Activated naive CD4-positive, alpha-beta T cell treated with anti-CD3 and anti-CD28 coated beads for 36 hours (primary cell): ENCODE data around the gene KCNQ4. TPM values are rescaled to one million over a fixed set of nuclear protein-coding genes. Genes with fewer than 3 reads are reported as not detected.

ENCODE experiments used
- CTCF ChIA-PET: fragments of 350-600 bp; sonication (Branson Sonifier 250); formaldehyde crosslinking; loops from one replicate; lab custom pipeline; 2021; ENCODE audit warnings: antibody characterized with exemption; lab: Charles Lee
- DNase-seq: peaks from one replicate; pipeline ENCODE4 v3.0.0-alpha.2; 2020
- H3K27ac Mint-ChIP-seq: one replicate; pipeline ENCODE4 v1.8.0; 2021; ENCODE audit warnings: mild to moderate bottlenecking, mixed read lengths
- H3K27me3 Mint-ChIP-seq: one replicate; pipeline ENCODE4 v1.8.0; 2021; ENCODE audit warnings: low read depth, mixed read lengths
- H3K36me3 Mint-ChIP-seq: one replicate; pipeline ENCODE4 v1.8.0; 2021; ENCODE audit warnings: low read depth, mixed read lengths
- H3K4me1 Mint-ChIP-seq: one replicate; pipeline ENCODE4 v1.8.0; 2021; ENCODE audit warnings: low read depth, mixed read lengths
- H3K4me3 Mint-ChIP-seq: one replicate; pipeline ENCODE4 v1.8.0; 2021; ENCODE audit warnings: mild to moderate bottlenecking, moderate library complexity, mixed read lengths
- H3K9me3 Mint-ChIP-seq: one replicate; pipeline ENCODE4 v1.8.0; 2021; ENCODE audit warnings: mixed read lengths
- intact Hi-C: fragments of 100-400 bp; cut with micrococcal nuclease; formaldehyde crosslinking; loops from one replicate; pipeline ENCODE4 v1.15.1; 2023
- total RNA-seq, 2 experiments: library from RNA; stranded (reverse); gene quantifications; one replicate each; pipeline ENCODE4 v1.2.3, GENCODE V29; 2021

The KCNQ4 gene
- total RNA-seq, 2 experiments from 2014 or later, result 0.49 to 0.50 TPM

- intact Hi-C loops, result no loop called here
- CTCF ChIA-PET, result no interaction called here
- H3K4me3 Mint-ChIP-seq, result no peak overlapping the region
- no peak for DNase-seq
- H3K27ac Mint-ChIP-seq, result no peak overlapping the region
- H3K9me3 Mint-ChIP-seq, result no peaks in the 10 kb centered on the region
- H3K4me1 Mint-ChIP-seq, result peaks cover 6% of the 10 kb centered on the region
- no peaks in the 10 kb centered on the region for H3K27me3 Mint-ChIP-seq
- no peaks in the 10 kb centered on the region for H3K36me3 Mint-ChIP-seq
Measured at GRCh38 chr1:40830419-40830943, 46.9 kb downstream of the KCNQ4 start.

- Mint-ChIP-seq H3K27ac (no peak overlapping the region), H3K9me3 (no peaks in the 10 kb centered on the region), H3K4me3 (no peak overlapping the region), H3K36me3 (no peaks in the 10 kb centered on the region), H3K4me1 (peaks cover under 1% of the 10 kb centered on the region), H3K27me3 (no peaks in the 10 kb centered on the region)
- intact Hi-C loops, result no loop called here
- DNase-seq, result no peak
- CTCF ChIA-PET, result interaction anchor here (0.9 to 2.5 kb wide), 3 partner anchors 11 to 122 kb away, joined by 3 to 10 read pairs (median 3); no protein-coding TSS in a partner anchor
Measured at GRCh38 chr1:40831001-40831732, 47.6 kb downstream of the KCNQ4 start.

- H3K9me3 Mint-ChIP-seq, result no peaks in the 10 kb centered on the region
- CTCF ChIA-PET, result interaction anchor here (0.6 to 1.5 kb wide), 3 partner anchors 11 to 117 kb away, joined by 3 to 5 read pairs (median 4); no protein-coding TSS in a partner anchor
- H3K27me3 Mint-ChIP-seq, result no peaks in the 10 kb centered on the region
- intact Hi-C loops, result no loop called here
- no peaks in the 10 kb centered on the region for H3K36me3 Mint-ChIP-seq
- no peak for DNase-seq
- peaks cover under 1% of the 10 kb centered on the region for H3K4me1 Mint-ChIP-seq
- H3K4me3 Mint-ChIP-seq, result no peak overlapping the region
- no peak overlapping the region for H3K27ac Mint-ChIP-seq
Measured at GRCh38 chr1:40833979-40834378, 50.4 kb downstream of the KCNQ4 start.

- Mint-ChIP-seq H3K9me3 (no peaks in the 10 kb centered on the region), H3K27ac (no peak overlapping the region), H3K27me3 (no peaks in the 10 kb centered on the region), H3K36me3 (no peaks in the 10 kb centered on the region), H3K4me1 (peaks cover 11% of the 10 kb centered on the region), H3K4me3 (no peak overlapping the region)
- CTCF ChIA-PET, result no interaction called here
- no peak for DNase-seq
- intact Hi-C loops, result no loop called here
Measured at GRCh38 chr1:40834968-40835545, 51.5 kb downstream of the KCNQ4 start.

DNA sequence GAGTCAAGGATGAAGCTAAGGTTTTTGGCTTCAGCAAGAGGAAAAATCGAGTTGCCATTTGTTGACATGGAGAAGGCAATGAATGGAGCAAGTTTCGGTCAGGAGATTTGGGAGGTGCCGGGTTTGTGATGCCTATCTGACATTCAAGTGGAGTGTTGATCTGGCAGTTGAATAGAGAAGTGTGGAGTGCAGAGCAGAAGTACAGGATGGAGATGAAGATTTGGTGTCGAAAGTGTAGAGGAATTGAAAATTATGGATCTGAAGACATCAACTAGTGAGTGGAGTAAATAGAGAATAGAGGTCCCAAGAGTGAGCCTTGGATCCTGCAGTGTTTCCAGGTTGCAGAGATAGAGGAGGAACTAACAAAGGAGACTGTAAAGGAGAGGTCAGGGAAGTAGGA is 52.7 kb downstream of the KCNQ4 start:
- no peaks in the 10 kb centered on the region for H3K27me3 Mint-ChIP-seq
- intact Hi-C loops, result no loop called here
- H3K36me3 Mint-ChIP-seq, result no peaks in the 10 kb centered on the region
- DNase-seq, result no peak
- no peak overlapping the region for H3K4me3 Mint-ChIP-seq
- no peak overlapping the region for H3K27ac Mint-ChIP-seq
- CTCF ChIA-PET, result interaction anchor here (0.9 kb wide), 1 partner anchor 13 kb away, joined by 3 read pairs; no protein-coding TSS in a partner anchor
- peaks cover 23% of the 10 kb centered on the region for H3K4me1 Mint-ChIP-seq
- H3K9me3 Mint-ChIP-seq, result no peaks in the 10 kb centered on the region

- no peaks in the 10 kb centered on the region for H3K36me3 Mint-ChIP-seq
Measured at GRCh38 chr1:40837601-40838000, 54.0 kb downstream of the KCNQ4 start.

DNA sequence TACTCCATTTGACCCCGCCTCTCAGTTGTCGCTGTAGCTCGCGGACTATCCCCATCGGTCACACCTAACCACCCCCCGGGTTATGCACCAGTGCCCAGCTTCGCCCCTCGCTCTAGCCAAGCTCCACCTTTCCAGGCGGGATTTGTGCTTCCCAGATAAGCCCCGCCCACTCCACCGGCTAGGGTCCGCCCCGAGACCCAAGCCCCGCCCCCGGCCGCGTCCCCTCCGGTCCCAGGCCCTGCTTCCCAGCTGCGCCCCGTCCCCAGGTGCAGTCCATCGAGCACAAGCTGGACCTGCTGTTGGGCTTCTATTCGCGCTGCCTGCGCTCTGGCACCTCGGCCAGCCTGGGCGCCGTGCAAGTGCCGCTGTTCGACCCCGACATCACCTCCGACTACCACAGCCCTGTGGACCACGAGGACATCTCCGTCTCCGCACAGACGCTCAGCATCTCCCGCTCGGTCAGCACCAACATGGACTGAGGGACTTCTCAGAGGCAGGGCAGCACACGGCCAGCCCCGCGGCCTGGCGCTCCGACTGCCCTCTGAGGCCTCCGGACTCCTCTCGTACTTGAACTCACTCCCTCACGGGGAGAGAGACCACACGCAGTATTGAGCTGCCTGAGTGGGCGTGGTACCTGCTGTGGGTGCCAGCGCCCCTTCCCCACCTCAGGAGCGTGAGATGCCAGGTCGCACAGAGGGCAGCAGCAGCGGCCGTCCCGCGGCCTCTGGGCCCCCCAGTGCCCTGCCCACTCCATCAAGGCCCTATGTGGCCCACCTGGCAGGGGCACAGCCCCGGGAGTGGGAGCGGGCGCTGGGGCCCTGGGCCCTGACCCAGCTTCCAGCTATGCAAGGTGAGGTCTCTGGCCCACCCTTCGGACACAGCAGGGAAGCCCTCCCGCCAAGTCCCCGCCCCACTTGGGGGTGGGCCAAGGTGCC is 54.7 kb downstream of the KCNQ4 start:
- DNase-seq, result no peak
- intact Hi-C loops, result no loop called here
- Mint-ChIP-seq H3K36me3 (no peaks in the 10 kb centered on the region), H3K4me3 (no peak overlapping the region), H3K9me3 (peaks cover 5% of the 10 kb centered on the region), H3K27ac (no peak overlapping the region), H3K4me1 (peaks cover 25% of the 10 kb centered on the region), H3K27me3 (no peaks in the 10 kb centered on the region)
- CTCF ChIA-PET, result no interaction called here

More at GRCh38 chr1:40837601-40838000, 54.0 kb downstream of the KCNQ4 start:
- intact Hi-C loops, result no loop called here
- no peak for DNase-seq
- H3K4me3 Mint-ChIP-seq, result no peak overlapping the region
- CTCF ChIA-PET, result no interaction called here
- H3K27ac Mint-ChIP-seq, result no peak overlapping the region
- H3K4me1 Mint-ChIP-seq, result peaks cover 25% of the 10 kb centered on the region
- peaks cover 2% of the 10 kb centered on the region for H3K9me3 Mint-ChIP-seq
- H3K27me3 Mint-ChIP-seq, result no peaks in the 10 kb centered on the region

DNA sequence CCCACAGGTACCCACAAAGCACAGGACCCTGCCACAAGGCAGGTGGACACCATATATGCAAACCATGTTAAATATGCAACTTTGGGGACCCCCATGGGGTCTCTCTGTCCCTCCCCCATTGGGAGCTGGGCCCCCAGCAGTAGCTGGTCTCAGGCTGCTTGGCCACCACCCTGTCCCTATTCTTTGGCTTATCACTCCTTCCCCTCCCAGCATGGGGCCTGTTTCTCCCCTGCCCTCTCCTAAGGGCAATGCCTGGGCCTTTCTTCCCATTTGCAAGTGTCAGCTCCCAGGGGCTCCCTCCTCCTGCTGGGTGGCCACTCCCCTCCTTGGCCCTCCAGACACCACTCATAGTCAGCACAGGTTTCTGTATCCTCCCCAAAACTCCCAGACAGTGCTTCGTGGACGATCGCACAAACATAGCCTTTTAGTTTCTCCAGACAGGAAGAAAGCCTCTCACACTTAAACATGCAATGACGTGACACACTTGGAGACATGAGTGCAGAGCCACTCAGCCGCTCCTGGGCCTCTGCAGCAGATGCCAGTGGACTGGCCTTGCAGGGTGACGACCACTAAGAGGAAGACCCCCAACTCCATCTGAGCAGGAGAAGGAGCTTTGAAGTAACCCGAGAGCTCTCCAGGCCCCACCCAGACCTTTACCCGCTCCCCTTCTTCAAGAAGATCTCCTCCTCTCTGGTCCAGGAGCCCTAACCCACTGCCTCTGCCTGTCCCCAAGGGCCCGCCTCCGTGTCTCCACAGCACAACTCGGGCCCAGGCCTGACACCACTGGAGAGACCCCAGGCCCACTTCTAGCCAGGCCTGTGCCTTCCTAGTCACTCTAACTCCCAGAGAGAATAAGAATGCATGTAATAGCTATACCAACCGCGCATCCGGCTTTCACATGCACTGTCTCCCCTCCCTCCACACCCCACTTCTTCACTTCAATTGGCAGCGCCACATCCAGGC is 55.7 kb downstream of the KCNQ4 start:
- no peaks in the 10 kb centered on the region for H3K27me3 Mint-ChIP-seq
- H3K9me3 Mint-ChIP-seq, result peaks cover 5% of the 10 kb centered on the region
- H3K4me3 Mint-ChIP-seq, result no peak overlapping the region
- CTCF ChIA-PET, result interaction anchor here (0.6 kb wide), 1 partner anchor 176 kb away, joined by 4 read pairs; no protein-coding TSS in a partner anchor
- intact Hi-C loops, result no loop called here
- no peak for DNase-seq
- H3K4me1 Mint-ChIP-seq, result peaks cover 25% of the 10 kb centered on the region
- no peaks in the 10 kb centered on the region for H3K36me3 Mint-ChIP-seq
- no peak overlapping the region for H3K27ac Mint-ChIP-seq

GRCh38 chr1:40839943-40840335 is 56.4 kb downstream of the KCNQ4 start:
- intact Hi-C loops, result loop anchor here (2.0 kb wide), 1 partner anchor 65 kb away; no protein-coding TSS in a partner anchor
- H3K4me3 Mint-ChIP-seq, result no peak overlapping the region
- no peak overlapping the region for H3K27ac Mint-ChIP-seq
- no peaks in the 10 kb centered on the region for H3K36me3 Mint-ChIP-seq
- DNase-seq, result no peak
- peaks cover 5% of the 10 kb centered on the region for H3K9me3 Mint-ChIP-seq
- peaks cover 28% of the 10 kb centered on the region for H3K4me1 Mint-ChIP-seq
- CTCF ChIA-PET, result interaction anchor here (0.6 kb wide), 1 partner anchor 177 kb away, joined by 4 read pairs; no protein-coding TSS in a partner anchor
- no peaks in the 10 kb centered on the region for H3K27me3 Mint-ChIP-seq

- Mint-ChIP-seq H3K27ac (no peak overlapping the region), H3K4me1 (peaks cover 32% of the 10 kb centered on the region)
- CTCF ChIA-PET, result interaction anchor here (0.8 to 1.2 kb wide), 2 partner anchors 67 to 112 kb away, joined by 3 to 5 read pairs; no protein-coding TSS in a partner anchor
Measured at GRCh38 chr1:40840526-40841323, 57.1 kb downstream of the KCNQ4 start.

More at GRCh38 chr1:40840526-40841323, 57.1 kb downstream of the KCNQ4 start:
- Mint-ChIP-seq H3K9me3 (peaks cover 5% of the 10 kb centered on the region), H3K4me3 (no peak overlapping the region), H3K36me3 (no peaks in the 10 kb centered on the region), H3K27me3 (no peaks in the 10 kb centered on the region)
- DNase-seq, result no peak
- intact Hi-C loops, result loop anchor here (2.0 kb wide), 1 partner anchor 66 kb away; no protein-coding TSS in a partner anchor
